Caco-2 (cell line): ENCODE results near the gene TESK2. TPM values are rescaled to one million over a fixed set of nuclear protein-coding genes. Genes with fewer than 3 reads are reported as not detected.

ENCODE experiments used
- BruUV-seq: library from RNA; stranded (reverse); fragments of 400-500 nt; replicated peaks from 2 replicates; lab custom pipeline; 2021; lab: Mats Ljungman, UMichigan
- CTCF ChIA-PET: fragments of 300-600 bp; sonication (Branson Sonifier 250); formaldehyde crosslinking; loops from one replicate; lab custom pipeline; 2022; ENCODE audit warnings: antibody characterized with exemption; lab: Charles Lee
- POLR2A ChIA-PET: fragments of 300-600 bp; sonication (Branson Sonifier 250); formaldehyde crosslinking; loops from one replicate; lab custom pipeline; 2022; ENCODE audit warnings: antibody characterized with exemption; lab: Charles Lee
- DNase-seq, 2 experiments: peaks; one replicate each; pipeline versions ENCODE4 v3.0.0 to v3.0.0-alpha.2; 2020 to 2022
- H3K27me3 ChIP-seq: replicated peaks from 2 replicates; pipeline ENCODE4 v1.6.0; 2011; ENCODE audit warnings: low read length; ENCODE audit not compliant: control insufficient read depth, insufficient read depth
- H3K36me3 ChIP-seq: 2 replicates; pipeline ENCODE4 v1.5.1; 2011; ENCODE audit warnings: low read length; ENCODE audit not compliant: control insufficient read depth, insufficient read depth
- H3K4me1 ChIP-seq: fragments of 250-450 bp; sonication (Bioruptor Pico); 2 replicates; pipeline ENCODE4 v1.5.1; 2020; ENCODE audit warnings: mild to moderate bottlenecking
- H3K4me3 ChIP-seq: 2 replicates; pipeline ENCODE4 v1.5.1; 2011; ENCODE audit warnings: low read depth, mild to moderate bottlenecking, control low read depth, low read length
- H3K9me3 ChIP-seq: fragments of 250-450 bp; sonication (Bioruptor Pico); 2 replicates; pipeline ENCODE4 v1.5.1; 2020; ENCODE audit warnings: mild to moderate bottlenecking, moderate library complexity
- H3K27ac Mint-ChIP-seq: one replicate; pipeline ENCODE4 v1.8.0; 2022; ENCODE audit warnings: mixed read lengths; ENCODE audit not compliant: unreplicated experiment
- H3K27me3 Mint-ChIP-seq: one replicate; pipeline ENCODE4 v1.8.0; 2022; ENCODE audit warnings: mixed read lengths; ENCODE audit not compliant: insufficient read depth, unreplicated experiment
- H3K36me3 Mint-ChIP-seq: one replicate; pipeline ENCODE4 v1.8.0; 2022; ENCODE audit warnings: mild to moderate bottlenecking, mixed read lengths; ENCODE audit not compliant: insufficient read depth, unreplicated experiment
- H3K4me1 Mint-ChIP-seq: one replicate; pipeline ENCODE4 v1.8.0; 2022; ENCODE audit warnings: low read depth, mixed read lengths; ENCODE audit not compliant: unreplicated experiment
- H3K4me3 Mint-ChIP-seq: one replicate; pipeline ENCODE4 v1.8.0; 2022; ENCODE audit warnings: mild to moderate bottlenecking, moderate library complexity, mixed read lengths; ENCODE audit not compliant: unreplicated experiment
- H3K9me3 Mint-ChIP-seq: one replicate; pipeline ENCODE4 v1.8.0; 2022; ENCODE audit warnings: mixed read lengths; ENCODE audit not compliant: unreplicated experiment
- intact Hi-C: fragments of 100-400 bp; cut with micrococcal nuclease; formaldehyde crosslinking; loops from one replicate; pipeline ENCODE4 v1.10.0; 2022; ENCODE audit not compliant: unreplicated experiment
- total RNA-seq: library from RNA; stranded (reverse); gene quantifications from 2 replicates; pipeline ENCODE4 v1.2.3, GENCODE V29; 2022
- TF ChIP-seq, protein P1 (sequence below), 2 experiments: fragments of 200-600 bp in 1 of 2; IDR thresholded peaks; 1 replicate in 1 of 2; 2 replicates in 1 of 2; pipeline versions ENCODE4 v1.5.1 to v1.8.0; 2011 to 2022; ENCODE audit warnings: antibody characterized with exemption in 1 of 2, control low read depth in 1 of 2, inconsistent platforms in 1 of 2, low read depth in 1 of 2, low read length in 1 of 2, mild to moderate bottlenecking in 1 of 2, moderate library complexity in 1 of 2; ENCODE audit not compliant: insufficient read depth in 1 of 2, severe bottlenecking in 1 of 2, unreplicated experiment in 1 of 2

The TESK2 gene
- total RNA-seq, 1 experiment from 2014 or later = 14.7 TPM

DNA sequence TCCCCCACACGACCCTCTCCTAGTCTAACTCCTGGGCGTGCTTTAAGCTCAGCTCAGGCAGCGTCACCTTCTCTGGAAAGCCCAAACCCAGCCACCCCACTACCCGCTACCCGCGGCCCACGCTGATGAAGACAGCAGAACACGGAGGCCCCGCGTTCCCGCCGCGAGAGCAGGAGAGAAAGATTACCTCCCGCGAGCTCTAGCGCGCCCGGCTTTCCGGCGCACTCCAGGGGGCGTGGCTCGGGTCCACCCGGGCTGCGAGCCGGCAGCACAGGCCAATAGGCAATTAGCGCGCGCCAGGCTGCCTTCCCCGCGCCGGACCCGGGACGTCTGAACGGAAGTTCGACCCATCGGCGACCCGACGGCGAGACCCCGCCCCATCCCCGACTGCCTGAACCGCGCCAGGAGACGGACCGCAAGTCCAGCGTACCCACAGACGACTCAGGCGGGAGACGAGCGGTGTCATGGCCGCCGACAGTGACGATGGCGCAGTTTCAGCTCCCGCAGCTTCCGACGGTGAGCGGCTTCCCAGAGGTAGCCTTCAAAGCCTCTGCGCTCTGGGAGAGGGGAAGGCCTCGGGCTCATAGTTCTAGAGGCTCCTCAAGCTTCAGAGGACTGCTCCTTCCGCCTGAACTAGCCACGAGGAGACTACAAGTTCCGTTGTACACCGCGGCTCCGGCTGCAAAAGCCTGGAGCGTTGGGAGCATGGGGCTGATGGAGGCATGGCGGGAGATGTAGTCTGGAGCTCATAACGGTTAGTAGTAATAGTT lies 151.0 kb downstream of the TESK2 start, which contains the start of the genes MUTYH and TOE1:
Gene MUTYH, minus strand, starts transcription at position 652 of the 770 bp plus-strand sequence. CDS start 5,935 bp downstream, outside the sequence.
Gene TOE1, plus strand, starts transcription at position 382 of the 770 bp plus-strand sequence. Its CDS starts 83 bp downstream, at position 465.
- Histone ChIP-seq H3K9me3 (no peaks in the 10 kb centered on the region), H3K36me3 (peaks cover 2% of the 10 kb centered on the region; the same call in 1 of the 2 replicates), H3K27me3 (no peaks in the 10 kb centered on the region), H3K4me1 (peaks cover 39% of the 10 kb centered on the region), H3K4me3 (peak within 1 kb of the TSS; percentile 67)
- H3K27me3 Mint-ChIP-seq = no peaks in the 10 kb centered on the region
- CTCF ChIA-PET = interaction anchor here (0.6 to 2.9 kb wide), 9 partner anchors 10 to 186 kb away, joined by 3 to 21 read pairs (median 5); partner anchors contain the start of genes CCDC163, MMACHC and TESK2
- TF ChIP-seq, protein P1, sequence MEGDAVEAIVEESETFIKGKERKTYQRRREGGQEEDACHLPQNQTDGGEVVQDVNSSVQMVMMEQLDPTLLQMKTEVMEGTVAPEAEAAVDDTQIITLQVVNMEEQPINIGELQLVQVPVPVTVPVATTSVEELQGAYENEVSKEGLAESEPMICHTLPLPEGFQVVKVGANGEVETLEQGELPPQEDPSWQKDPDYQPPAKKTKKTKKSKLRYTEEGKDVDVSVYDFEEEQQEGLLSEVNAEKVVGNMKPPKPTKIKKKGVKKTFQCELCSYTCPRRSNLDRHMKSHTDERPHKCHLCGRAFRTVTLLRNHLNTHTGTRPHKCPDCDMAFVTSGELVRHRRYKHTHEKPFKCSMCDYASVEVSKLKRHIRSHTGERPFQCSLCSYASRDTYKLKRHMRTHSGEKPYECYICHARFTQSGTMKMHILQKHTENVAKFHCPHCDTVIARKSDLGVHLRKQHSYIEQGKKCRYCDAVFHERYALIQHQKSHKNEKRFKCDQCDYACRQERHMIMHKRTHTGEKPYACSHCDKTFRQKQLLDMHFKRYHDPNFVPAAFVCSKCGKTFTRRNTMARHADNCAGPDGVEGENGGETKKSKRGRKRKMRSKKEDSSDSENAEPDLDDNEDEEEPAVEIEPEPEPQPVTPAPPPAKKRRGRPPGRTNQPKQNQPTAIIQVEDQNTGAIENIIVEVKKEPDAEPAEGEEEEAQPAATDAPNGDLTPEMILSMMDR (IDR thresholded peaks at IDR 0.05; ENCODE audit: insufficient read depth in 1 of 2, low read depth in 1 of 2, low read length in 1 of 2, severe bottlenecking in 1 of 2, unreplicated experiment in 1 of 2) = no peak
- peaks cover 85% of the 10 kb centered on the region for H3K36me3 Mint-ChIP-seq
- peak; percentile 96 for DNase-seq
- BruUV-seq = no TSS peak
- peaks cover 43% of the 10 kb centered on the region for H3K4me1 Mint-ChIP-seq
- H3K9me3 Mint-ChIP-seq = no peaks in the 10 kb centered on the region
- peak within 1 kb of the TSS; percentile 99 for H3K27ac Mint-ChIP-seq
- POLR2A ChIA-PET = interaction anchor here (1.1 to 3.1 kb wide), 7 partner anchors 9 to 328 kb away, joined by 4 to 68 read pairs (median 10); partner anchors contain the start of genes CCDC163, HECTD3, HPDL and MMACHC
- intact Hi-C loops = no loop called here
- H3K4me3 Mint-ChIP-seq = peak within 1 kb of the TSS; percentile 99

DNA sequence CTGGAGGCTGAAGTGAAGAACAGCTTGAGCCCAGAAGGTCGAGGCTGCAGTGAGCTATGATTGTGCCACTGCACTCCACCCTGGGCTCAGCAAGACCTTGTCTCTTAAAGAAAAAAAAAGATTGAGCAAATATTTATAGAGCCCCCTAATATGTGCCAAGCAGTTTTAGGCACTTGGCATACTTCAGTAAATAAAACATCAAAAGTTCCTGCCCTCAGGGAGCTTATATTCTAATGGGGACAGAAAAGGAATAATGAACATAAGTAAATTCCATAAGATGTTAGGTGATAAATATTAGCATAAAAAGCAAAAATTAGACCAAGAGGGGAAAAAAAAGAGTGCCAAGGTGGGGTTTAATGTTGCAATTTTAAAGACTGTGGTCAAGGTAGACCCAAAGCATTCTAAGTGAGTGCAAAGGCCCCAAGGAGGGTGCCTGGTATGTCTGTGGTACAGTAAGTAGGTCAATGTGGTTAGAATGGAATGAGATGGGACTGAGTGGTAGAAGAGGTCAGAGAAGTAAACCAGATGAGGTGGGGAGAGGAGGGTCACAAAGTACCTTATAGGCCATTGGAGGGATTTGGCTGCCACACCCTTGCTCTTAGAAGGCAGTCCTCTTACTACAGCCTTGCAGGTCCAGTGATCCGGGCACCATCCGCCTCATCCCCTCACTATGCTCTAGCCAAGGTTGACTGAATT lies 153.2 kb downstream of the TESK2 start:
- Histone ChIP-seq H3K4me1 (peaks cover 54% of the 10 kb centered on the region), H3K27me3 (no peaks in the 10 kb centered on the region), H3K36me3 (peaks cover 10% of the 10 kb centered on the region), H3K4me3 (no peak overlapping the region), H3K9me3 (no peaks in the 10 kb centered on the region)
- intact Hi-C loops = no loop called here
- TF ChIP-seq, protein P1 (IDR thresholded peaks at IDR 0.05; ENCODE audit: insufficient read depth in 1 of 2, low read depth in 1 of 2, low read length in 1 of 2, severe bottlenecking in 1 of 2, unreplicated experiment in 1 of 2) = no peak
- ChIA-PET CTCF (no interaction called here), POLR2A (interaction anchor here (1.2 kb wide), 1 partner anchor 9 kb away, joined by 3 read pairs; no protein-coding TSS in a partner anchor)
- no peaks in the 10 kb centered on the region for H3K9me3 Mint-ChIP-seq
- H3K4me1 Mint-ChIP-seq = peaks cover 52% of the 10 kb centered on the region
- no peak for DNase-seq
- no peaks in the 10 kb centered on the region for H3K27me3 Mint-ChIP-seq
- no TSS peak for BruUV-seq
- peak overlapping the region; percentile 99 for H3K4me3 Mint-ChIP-seq
- peaks cover 83% of the 10 kb centered on the region for H3K36me3 Mint-ChIP-seq
- peak overlapping the region; percentile 97 for H3K27ac Mint-ChIP-seq
